ENCODE measurements around the gene COA6.
"Not testable (repeated sequence)": the region's sequence is repeated elsewhere in the genome, so short reads cannot be mapped to it uniquely, and the experiment has no call there.

The COA6 gene

DNA sequence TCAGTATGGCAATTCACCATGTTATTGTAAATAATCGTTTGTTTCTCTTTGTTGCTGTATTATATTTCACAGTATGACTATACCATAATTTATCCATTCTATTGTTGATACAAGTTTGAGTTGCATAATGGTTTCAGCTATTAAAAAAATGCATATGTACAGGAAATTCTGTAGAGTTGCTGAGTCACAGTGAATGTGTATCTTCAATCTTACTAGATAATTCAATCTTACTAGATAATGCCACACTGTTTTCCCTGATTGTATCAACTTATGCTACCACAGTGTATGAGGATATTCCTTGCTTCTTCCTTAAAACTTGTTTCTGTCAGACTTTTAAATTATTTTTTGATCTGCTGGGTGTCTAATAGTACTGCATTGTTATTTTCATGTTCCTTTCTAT is 3.5 kb upstream of the COA6 start:
- H3K4me3 ChIP-seq (ENCODE audit: control insufficient read depth, low read depth, low read length): no peak overlapping the region

DNA sequence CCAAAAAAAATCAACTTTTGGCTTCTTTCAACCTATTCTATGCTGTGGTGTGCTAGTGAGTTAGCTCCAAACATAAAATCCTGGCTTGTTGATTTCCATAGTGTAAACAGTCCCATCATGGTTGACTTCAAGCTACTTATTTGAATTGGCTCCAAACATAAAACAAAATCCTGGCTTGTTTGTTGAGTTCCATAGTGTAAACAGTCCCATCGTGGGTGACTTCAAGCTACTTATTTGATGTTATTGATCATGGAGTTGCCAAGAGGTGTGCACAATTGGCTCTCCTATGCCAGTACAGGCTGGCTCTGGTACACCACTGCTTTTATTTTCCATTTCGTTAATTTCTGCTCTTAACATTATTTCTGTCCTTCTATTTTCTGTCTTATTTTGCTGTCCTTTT is 1.8 kb upstream of the COA6 start:
- TF ChIP-seq, protein P1, sequence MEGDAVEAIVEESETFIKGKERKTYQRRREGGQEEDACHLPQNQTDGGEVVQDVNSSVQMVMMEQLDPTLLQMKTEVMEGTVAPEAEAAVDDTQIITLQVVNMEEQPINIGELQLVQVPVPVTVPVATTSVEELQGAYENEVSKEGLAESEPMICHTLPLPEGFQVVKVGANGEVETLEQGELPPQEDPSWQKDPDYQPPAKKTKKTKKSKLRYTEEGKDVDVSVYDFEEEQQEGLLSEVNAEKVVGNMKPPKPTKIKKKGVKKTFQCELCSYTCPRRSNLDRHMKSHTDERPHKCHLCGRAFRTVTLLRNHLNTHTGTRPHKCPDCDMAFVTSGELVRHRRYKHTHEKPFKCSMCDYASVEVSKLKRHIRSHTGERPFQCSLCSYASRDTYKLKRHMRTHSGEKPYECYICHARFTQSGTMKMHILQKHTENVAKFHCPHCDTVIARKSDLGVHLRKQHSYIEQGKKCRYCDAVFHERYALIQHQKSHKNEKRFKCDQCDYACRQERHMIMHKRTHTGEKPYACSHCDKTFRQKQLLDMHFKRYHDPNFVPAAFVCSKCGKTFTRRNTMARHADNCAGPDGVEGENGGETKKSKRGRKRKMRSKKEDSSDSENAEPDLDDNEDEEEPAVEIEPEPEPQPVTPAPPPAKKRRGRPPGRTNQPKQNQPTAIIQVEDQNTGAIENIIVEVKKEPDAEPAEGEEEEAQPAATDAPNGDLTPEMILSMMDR (conservative IDR thresholded peaks at IDR 0.05; ENCODE audit: control insufficient read depth, insufficient read depth, low read depth, low read length): no peak
- H3K4me3 ChIP-seq (ENCODE audit: control insufficient read depth, low read depth, low read length): no peak overlapping the region
- no peak for DNase-seq (ENCODE audit: low read depth)

More for the DNA sequence above, 3.5 kb upstream of the COA6 start:
- TF ChIP-seq, protein P1 (conservative IDR thresholded peaks at IDR 0.05; ENCODE audit: control insufficient read depth, insufficient read depth, low read depth, low read length): no peak
- DNase-seq (ENCODE audit: low read depth): peak; percentile 48

DNA sequence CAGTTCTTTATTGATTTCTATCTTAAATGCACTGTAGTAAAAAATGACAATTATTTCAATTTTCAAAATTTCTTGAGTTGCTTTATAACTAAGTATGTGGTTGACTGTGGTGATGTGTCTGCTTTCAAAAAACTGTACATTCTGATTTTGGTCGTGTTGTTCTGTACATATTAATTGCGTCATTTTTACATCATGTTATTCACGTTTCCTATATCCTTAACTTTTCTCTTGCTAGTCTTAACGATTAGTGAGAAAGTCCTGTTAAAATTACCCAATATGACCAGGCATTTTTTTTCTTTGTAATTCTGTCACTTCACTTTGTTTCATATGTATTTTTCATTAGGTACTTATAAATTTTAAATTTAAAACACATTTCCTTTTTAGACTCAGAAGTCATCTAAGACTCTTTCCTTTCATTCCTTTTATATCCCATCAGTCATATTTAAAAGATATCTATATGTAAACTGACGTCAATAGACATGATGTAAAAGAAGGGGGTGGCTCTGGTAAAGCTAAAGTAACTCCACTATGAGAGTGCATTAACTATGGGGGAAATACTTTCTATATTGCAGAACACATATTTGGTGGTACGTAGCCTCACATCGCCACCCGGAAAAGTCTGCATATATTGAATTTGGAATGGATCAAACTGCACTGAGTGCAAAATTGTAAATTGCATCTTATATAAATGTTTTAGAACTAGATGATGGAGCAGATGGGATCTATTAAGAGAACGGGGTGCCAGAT is 1.1 kb upstream of the COA6 start:
- no peak for DNase-seq (ENCODE audit: low read depth)
- H3K4me3 ChIP-seq (ENCODE audit: control insufficient read depth, low read depth, low read length): peak overlapping the region; percentile 98
- TF ChIP-seq, protein P1 (conservative IDR thresholded peaks at IDR 0.05; ENCODE audit: control insufficient read depth, insufficient read depth, low read depth, low read length): no peak

DNA sequence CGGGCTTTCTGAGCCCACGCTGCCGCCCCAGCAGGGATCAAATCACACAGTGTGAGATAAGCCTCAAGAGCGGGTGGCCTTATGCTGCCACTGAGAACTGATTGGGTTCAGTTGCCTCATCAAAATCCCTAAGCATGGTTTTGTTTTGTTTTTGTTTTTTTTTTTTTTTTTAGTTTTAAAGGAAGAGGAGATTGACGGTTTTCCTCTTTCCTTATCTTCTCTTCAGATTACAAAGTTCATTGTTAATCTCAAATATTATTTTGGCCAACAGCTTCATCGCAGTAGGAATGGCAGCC is 651 bp downstream of the COA6 start:
- DNase-seq (ENCODE audit: low read depth): no peak
- TF ChIP-seq, protein P1 (conservative IDR thresholded peaks at IDR 0.05; ENCODE audit: control insufficient read depth, insufficient read depth, low read depth, low read length): no peak
- peak overlapping the region; percentile 98 for H3K4me3 ChIP-seq (ENCODE audit: control insufficient read depth, low read depth, low read length)

DNA sequence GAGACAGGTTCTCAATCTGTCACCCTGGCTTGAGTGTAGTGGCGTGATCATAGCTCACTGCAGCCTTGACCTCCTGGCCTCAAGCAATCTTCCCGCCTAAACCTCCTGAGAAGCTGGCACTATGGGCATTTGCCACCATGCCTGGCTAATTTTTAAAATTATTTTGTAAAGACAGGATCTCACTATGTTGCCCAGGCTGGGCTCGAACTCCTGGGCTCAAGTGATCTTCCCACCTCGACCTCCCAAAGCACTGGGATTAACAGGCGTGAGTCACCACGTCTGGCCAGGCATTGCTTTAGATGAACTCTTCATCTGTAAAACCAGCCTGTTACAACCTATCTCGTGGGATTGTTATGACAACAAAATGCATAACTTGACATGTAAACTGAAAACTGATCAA is 2.4 kb downstream of the COA6 start:
- no peak for DNase-seq (ENCODE audit: low read depth)
- TF ChIP-seq, protein P1 (conservative IDR thresholded peaks at IDR 0.05; ENCODE audit: control insufficient read depth, insufficient read depth, low read depth, low read length): no peak
- H3K4me3 ChIP-seq (ENCODE audit: control insufficient read depth, low read depth, low read length): no peak overlapping the region

DNA sequence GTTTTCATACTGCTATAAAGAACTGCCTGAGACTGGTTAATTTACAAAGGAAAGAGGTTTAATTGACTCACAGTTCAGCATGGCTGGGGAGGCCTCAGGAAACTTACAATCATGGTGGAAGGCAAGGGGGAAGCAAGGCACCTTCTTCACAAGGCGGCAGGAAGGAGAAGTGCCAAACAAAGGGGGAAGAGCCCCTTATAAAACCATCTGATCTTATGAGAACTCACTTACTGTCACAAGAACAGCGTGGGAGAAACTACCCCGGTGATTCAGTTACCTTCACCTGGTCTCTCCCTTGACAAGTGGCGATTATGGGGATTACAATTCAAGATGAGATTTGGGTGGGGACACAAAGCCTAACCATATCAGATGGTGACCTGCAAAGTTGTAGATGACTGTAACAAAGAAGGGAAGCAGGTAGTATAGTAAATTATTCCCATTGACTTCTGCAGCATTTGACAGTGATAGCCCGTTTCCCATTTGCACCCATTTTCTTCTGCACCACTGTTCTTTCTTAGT is 6.4 kb downstream of the COA6 start:
- not testable (repeated sequence) for H3K4me3 ChIP-seq (ENCODE audit: control insufficient read depth, low read depth, low read length); DNase-seq (ENCODE audit: low read depth)

DNA sequence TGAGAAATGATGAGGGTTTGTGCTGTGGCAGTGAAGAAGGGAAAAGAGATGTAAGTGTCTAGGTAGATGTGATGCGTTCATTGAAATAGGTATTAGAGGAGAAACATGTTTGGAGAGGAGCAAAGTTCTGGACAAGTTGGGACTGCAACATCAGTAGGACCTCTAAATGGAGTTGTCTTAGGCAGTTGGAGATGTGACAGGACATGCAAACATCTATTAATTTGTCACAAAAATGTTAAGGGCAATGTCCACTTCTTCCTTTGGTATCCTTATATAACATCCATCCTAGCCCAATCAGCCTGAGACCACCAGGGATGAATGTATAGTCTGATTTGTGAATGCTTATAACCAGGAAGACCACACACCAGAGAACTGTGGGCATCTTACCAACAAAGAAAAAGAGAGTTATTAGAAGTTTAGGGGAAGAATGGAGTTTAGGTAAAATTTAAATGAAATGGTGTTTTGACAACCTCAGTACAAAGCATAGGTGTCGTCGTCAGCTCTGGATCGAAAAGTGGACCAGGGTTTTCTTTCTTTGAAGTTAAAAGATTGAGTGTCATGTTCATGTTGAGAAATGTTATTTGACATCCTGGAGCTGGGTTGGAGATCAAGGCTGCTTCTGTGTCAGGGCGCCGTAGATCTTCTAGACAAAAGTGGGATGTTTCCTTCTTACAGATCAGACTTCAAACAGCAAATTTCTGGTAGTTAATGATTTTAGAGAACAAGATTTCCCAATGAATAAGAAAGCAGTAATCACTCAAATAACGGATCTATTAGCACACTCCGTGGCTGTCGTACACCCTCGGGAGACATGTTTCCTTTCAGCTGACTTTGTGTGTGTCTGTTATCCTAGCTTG is 8.7 kb downstream of the COA6 start:
- TF ChIP-seq, protein P1 (conservative IDR thresholded peaks at IDR 0.05; ENCODE audit: control insufficient read depth, insufficient read depth, low read depth, low read length): no peak
- DNase-seq (ENCODE audit: low read depth): no peak
- no peak overlapping the region for H3K4me3 ChIP-seq (ENCODE audit: control insufficient read depth, low read depth, low read length)

Data from fibroblast of mammary gland (primary cell).